MCF 10A (cell line): ENCODE measurements around the gene TMEM117. TPM values are rescaled to one million over a fixed set of nuclear protein-coding genes. Genes with fewer than 3 reads are reported as not detected.
A peak's percentile ranks its signal among the peaks of the same experiment; 100 is the strongest.

Experiments used
- BruUV-seq: library from RNA; stranded (reverse); fragments of 400-500 nt; replicated peaks from 2 replicates; lab custom pipeline; 2021; lab: Mats Ljungman, UMichigan
- CTCF ChIA-PET: fragments of 300-600 bp; sonication (Branson Sonifier 250); formaldehyde crosslinking; extraction: SDS; loops from one replicate; lab custom pipeline; 2021; ENCODE audit warnings: antibody characterized with exemption, inconsistent platforms; lab: Yijun Ruan, JAX
- POLR2A ChIA-PET: fragments of 300-600, 350-650 bp; sonication (Branson Sonifier 250); formaldehyde crosslinking; extraction: SDS; loops from one replicate; lab custom pipeline; 2020; ENCODE audit warnings: antibody characterized with exemption, inconsistent platforms; lab: Yijun Ruan, JAX
- DNase-seq: peaks from one replicate; pipeline ENCODE4 v3.0.0-alpha.2; 2018; ENCODE audit not compliant: unreplicated experiment
- H3K27ac Mint-ChIP-seq: one replicate; pipeline ENCODE4 v1.8.0; 2022; ENCODE audit warnings: mild to moderate bottlenecking, low read depth, mixed read lengths; ENCODE audit not compliant: unreplicated experiment
- H3K27me3 Mint-ChIP-seq: one replicate; pipeline ENCODE4 v1.8.0; 2022; ENCODE audit warnings: mixed read lengths; ENCODE audit not compliant: insufficient read depth, unreplicated experiment
- H3K36me3 Mint-ChIP-seq: one replicate; pipeline ENCODE4 v1.8.0; 2022; ENCODE audit warnings: mild to moderate bottlenecking, moderate library complexity, mixed read lengths; ENCODE audit not compliant: insufficient read depth, unreplicated experiment
- H3K4me1 Mint-ChIP-seq: one replicate; pipeline ENCODE4 v1.8.0; 2022; ENCODE audit warnings: mixed read lengths; ENCODE audit not compliant: insufficient read depth, unreplicated experiment
- H3K4me3 Mint-ChIP-seq: one replicate; pipeline ENCODE4 v1.8.0; 2022; ENCODE audit warnings: mild to moderate bottlenecking, moderate library complexity, mixed read lengths; ENCODE audit not compliant: unreplicated experiment
- H3K9me3 Mint-ChIP-seq: one replicate; pipeline ENCODE4 v1.8.0; 2022; ENCODE audit warnings: mixed read lengths; ENCODE audit not compliant: unreplicated experiment
- intact Hi-C: fragments of 100-400 bp; cut with micrococcal nuclease; formaldehyde crosslinking; loops from 2 replicates; pipeline ENCODE4 v1.14.1; 2022
- total RNA-seq: library from RNA; stranded (reverse); gene quantifications from 2 replicates; pipeline ENCODE4 v1.2.3, GENCODE V29; 2022
- TF ChIP-seq, protein P1 (sequence below): fragments of 200-600 bp; IDR thresholded peaks from one replicate; pipeline ENCODE4 v1.8.0; 2022; ENCODE audit warnings: antibody characterized with exemption, mild to moderate bottlenecking; ENCODE audit not compliant: unreplicated experiment

TMEM117 gene
- total RNA-seq, 1 experiment from 2014 or later = 3.2 TPM

DNA sequence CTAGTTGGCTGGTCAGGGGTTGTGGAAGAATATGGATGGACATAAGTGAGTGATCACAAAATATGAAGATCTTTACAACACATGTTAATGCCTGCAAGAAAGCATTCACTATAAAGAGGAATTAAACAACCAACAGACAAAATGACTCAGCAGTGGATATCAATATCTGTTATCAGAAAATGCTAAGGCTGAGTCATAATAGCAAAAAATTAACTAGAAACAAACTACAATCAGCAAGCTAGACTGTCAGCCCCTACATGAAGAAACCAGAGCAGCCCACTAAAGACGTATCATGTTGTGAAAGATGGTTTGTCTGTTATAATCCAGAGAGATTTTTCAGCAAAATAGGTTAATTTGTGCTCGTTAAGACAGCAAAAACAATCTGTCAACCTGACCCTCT, 567.3 kb downstream of the TMEM117 start:
- ChIA-PET POLR2A (no interaction called here), CTCF (interaction anchor here (0.5 to 0.7 kb wide), 3 partner anchors 24 to 410 kb away, joined by 3 to 4 read pairs (median 3); no protein-coding TSS in a partner anchor)
- H3K4me3 Mint-ChIP-seq = no peak overlapping the region
- H3K36me3 Mint-ChIP-seq = no peaks in the 10 kb centered on the region
- no peak overlapping the region for H3K27ac Mint-ChIP-seq
- H3K27me3 Mint-ChIP-seq = peaks cover 35% of the 10 kb centered on the region
- no TSS peak for BruUV-seq
- no peaks in the 10 kb centered on the region for H3K4me1 Mint-ChIP-seq
- DNase-seq = no peak
- intact Hi-C loops = no loop called here
- TF ChIP-seq, protein P1, sequence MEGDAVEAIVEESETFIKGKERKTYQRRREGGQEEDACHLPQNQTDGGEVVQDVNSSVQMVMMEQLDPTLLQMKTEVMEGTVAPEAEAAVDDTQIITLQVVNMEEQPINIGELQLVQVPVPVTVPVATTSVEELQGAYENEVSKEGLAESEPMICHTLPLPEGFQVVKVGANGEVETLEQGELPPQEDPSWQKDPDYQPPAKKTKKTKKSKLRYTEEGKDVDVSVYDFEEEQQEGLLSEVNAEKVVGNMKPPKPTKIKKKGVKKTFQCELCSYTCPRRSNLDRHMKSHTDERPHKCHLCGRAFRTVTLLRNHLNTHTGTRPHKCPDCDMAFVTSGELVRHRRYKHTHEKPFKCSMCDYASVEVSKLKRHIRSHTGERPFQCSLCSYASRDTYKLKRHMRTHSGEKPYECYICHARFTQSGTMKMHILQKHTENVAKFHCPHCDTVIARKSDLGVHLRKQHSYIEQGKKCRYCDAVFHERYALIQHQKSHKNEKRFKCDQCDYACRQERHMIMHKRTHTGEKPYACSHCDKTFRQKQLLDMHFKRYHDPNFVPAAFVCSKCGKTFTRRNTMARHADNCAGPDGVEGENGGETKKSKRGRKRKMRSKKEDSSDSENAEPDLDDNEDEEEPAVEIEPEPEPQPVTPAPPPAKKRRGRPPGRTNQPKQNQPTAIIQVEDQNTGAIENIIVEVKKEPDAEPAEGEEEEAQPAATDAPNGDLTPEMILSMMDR = no peak
- H3K9me3 Mint-ChIP-seq = no peaks in the 10 kb centered on the region

DNA sequence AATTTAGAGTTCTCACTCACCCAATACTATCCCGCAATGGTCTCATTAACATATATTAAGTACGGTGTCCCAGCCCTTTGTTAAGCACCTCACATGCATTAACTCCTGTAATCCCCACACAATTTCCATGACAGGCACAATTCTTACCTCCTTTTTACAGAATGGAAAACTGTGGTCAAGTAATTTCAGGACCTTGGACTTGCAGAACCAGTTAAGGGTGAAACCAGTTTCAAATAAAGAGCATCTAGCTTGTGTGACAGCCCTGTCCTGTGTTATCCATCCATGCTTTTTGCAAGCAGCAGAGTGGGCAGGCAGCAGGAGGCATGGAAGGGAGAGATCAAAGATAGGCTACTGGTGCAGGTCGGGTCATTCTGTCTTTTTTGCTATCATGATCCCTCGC, 569.4 kb downstream of the TMEM117 start:
- intact Hi-C loops = no loop called here
- DNase-seq = no peak
- BruUV-seq = no TSS peak
- POLR2A ChIA-PET = no interaction called here
- Mint-ChIP-seq H3K27ac (no peak overlapping the region), H3K27me3 (peaks cover 43% of the 10 kb centered on the region), H3K4me3 (no peak overlapping the region), H3K36me3 (no peaks in the 10 kb centered on the region), H3K4me1 (no peaks in the 10 kb centered on the region), H3K9me3 (no peaks in the 10 kb centered on the region)
- TF ChIP-seq, protein P1 = no peak
- CTCF ChIA-PET = interaction anchor here (0.8 kb wide), 1 partner anchor 33 kb away, joined by 3 read pairs; no protein-coding TSS in a partner anchor

DNA sequence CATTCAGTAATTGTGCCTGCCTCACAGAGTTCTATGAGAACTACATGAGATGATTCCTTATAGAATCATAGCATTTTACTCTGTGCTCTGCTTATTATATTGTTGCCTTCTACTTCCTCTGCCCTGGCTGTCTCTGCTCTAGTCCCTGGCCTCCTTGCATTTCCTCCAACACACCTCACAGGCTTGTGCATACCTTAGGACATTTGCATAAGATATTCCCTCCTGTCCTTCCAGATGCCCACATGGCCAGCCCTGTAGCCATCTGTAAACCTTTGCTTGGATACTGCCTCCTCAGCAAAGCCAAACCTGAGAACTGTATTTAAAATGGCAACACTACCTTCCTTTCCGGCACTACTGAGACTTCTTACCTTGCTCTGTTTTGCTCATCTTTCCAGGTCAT, 586.7 kb downstream of the TMEM117 start:
- Mint-ChIP-seq H3K4me3 (no peak overlapping the region), H3K36me3 (no peaks in the 10 kb centered on the region), H3K9me3 (no peaks in the 10 kb centered on the region), H3K27ac (no peak overlapping the region), H3K27me3 (peaks cover 7% of the 10 kb centered on the region), H3K4me1 (no peaks in the 10 kb centered on the region)
- no TSS peak for BruUV-seq
- intact Hi-C loops = no loop called here
- no peak for DNase-seq
- TF ChIP-seq, protein P1 = no peak
- ChIA-PET POLR2A (no interaction called here), CTCF (interaction anchor here (0.6 kb wide), 1 partner anchor 9 kb away, joined by 3 read pairs; no protein-coding TSS in a partner anchor)

DNA sequence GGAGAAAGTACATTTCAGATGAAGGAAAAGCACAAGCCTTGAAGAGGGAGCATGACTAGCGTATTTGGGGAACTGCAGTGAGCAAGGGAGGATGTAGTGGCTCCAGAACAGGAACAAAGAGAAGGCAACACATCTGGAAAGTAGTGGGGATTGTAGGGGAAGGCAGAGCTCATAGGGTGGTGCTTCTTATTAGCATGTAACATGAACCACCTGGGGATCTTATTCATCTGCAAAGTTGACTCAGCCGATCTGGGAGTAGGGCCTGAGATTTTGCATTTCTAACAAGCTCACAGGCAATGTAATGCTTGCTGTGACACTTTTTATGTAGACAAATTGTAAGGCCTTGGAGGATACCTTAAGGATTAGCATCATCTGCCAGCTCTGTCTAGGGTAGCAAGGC, 592.9 kb downstream of the TMEM117 start:
- Mint-ChIP-seq H3K9me3 (no peaks in the 10 kb centered on the region), H3K4me3 (no peak overlapping the region), H3K4me1 (no peaks in the 10 kb centered on the region), H3K27ac (no peak overlapping the region), H3K36me3 (no peaks in the 10 kb centered on the region), H3K27me3 (no peaks in the 10 kb centered on the region)
- intact Hi-C loops = no loop called here
- no TSS peak for BruUV-seq
- ChIA-PET POLR2A (no interaction called here), CTCF (no interaction called here)
- TF ChIP-seq, protein P1 = no peak
- peak; percentile 5 for DNase-seq
